ENCODE results near the gene MRPS25. TPM values are rescaled to one million over a fixed set of nuclear protein-coding genes. Genes with fewer than 3 reads are reported as not detected.

The MRPS25 gene
- total and polyA plus RNA-seq, 2 experiments from 2014 or later, result 30.9 to 59.9 TPM

GRCh38 chr3:15064299-15064834 lies 748 bp downstream of the MRPS25 start:
- Histone ChIP-seq H3K27me3 (no peaks in the 10 kb centered on the region), H3K79me2 (peaks cover 36% of the 10 kb centered on the region), H2AFZ (peak overlapping the region; percentile 87), H4K20me1 (ENCODE audit: insufficient read depth, poor library complexity, severe bottlenecking) (no peaks in the 10 kb centered on the region), H3K4me3 (peak overlapping the region; percentile 82), H3K9me2 (replicated peaks; ENCODE audit: insufficient read depth) (no peaks in the 10 kb centered on the region), H3K27ac (peak overlapping the region; percentile 88), H3K9me3 (ENCODE audit: low read depth) (no peaks in the 10 kb centered on the region), H3K36me3 (replicated peaks; ENCODE audit: insufficient read depth, low read depth) (no peaks in the 10 kb centered on the region), H3K4me2 (peak overlapping the region; percentile 100), H3K4me1 (ENCODE audit: insufficient read depth) (peaks cover 12% of the 10 kb centered on the region)
- WGBS (ENCODE audit: low lambda C conversion rate, missing lambda C conversion rate), result 4% methylated on average over 25 of the region's 25 CpGs
- TF ChIP-seq, protein P1, sequence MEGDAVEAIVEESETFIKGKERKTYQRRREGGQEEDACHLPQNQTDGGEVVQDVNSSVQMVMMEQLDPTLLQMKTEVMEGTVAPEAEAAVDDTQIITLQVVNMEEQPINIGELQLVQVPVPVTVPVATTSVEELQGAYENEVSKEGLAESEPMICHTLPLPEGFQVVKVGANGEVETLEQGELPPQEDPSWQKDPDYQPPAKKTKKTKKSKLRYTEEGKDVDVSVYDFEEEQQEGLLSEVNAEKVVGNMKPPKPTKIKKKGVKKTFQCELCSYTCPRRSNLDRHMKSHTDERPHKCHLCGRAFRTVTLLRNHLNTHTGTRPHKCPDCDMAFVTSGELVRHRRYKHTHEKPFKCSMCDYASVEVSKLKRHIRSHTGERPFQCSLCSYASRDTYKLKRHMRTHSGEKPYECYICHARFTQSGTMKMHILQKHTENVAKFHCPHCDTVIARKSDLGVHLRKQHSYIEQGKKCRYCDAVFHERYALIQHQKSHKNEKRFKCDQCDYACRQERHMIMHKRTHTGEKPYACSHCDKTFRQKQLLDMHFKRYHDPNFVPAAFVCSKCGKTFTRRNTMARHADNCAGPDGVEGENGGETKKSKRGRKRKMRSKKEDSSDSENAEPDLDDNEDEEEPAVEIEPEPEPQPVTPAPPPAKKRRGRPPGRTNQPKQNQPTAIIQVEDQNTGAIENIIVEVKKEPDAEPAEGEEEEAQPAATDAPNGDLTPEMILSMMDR (IDR thresholded peaks at IDR 0.05; ENCODE audit: poor library complexity), result no peak
- TF ChIP-seq EZH2 (IDR thresholded peaks at IDR 0.05; ENCODE audit: borderline replicate concordance), result no peak
- TF ChIP-seq EZH2phosphoT487 (IDR thresholded peaks at IDR 0.05; ENCODE audit: low read depth, severe bottlenecking, unreplicated experiment), result no peak
- DNase-seq (ENCODE audit: low spot score), result peak; percentile 28

GRCh38 chr3:15063656-15064286 lies 1.3 kb downstream of the MRPS25 start:
- no peaks in the 10 kb centered on the region for H3K9me2 ChIP-seq (replicated peaks; ENCODE audit: insufficient read depth)
- peak overlapping the region; percentile 87 for H2AFZ ChIP-seq
- peaks cover 41% of the 10 kb centered on the region for H3K79me2 ChIP-seq
- no peaks in the 10 kb centered on the region for H3K9me3 ChIP-seq (ENCODE audit: low read depth)
- 83% methylated on average over 12 of the region's 13 CpGs for WGBS (ENCODE audit: low lambda C conversion rate, missing lambda C conversion rate)
- no peaks in the 10 kb centered on the region for H3K27me3 ChIP-seq
- H3K4me2 ChIP-seq, result peak overlapping the region; percentile 100
- no peak for DNase-seq (ENCODE audit: low spot score)
- H4K20me1 ChIP-seq (ENCODE audit: insufficient read depth, poor library complexity, severe bottlenecking), result no peaks in the 10 kb centered on the region
- TF ChIP-seq EZH2 (IDR thresholded peaks at IDR 0.05; ENCODE audit: borderline replicate concordance), result no peak
- peak overlapping the region; percentile 22 for H3K27ac ChIP-seq
- no peaks in the 10 kb centered on the region for H3K36me3 ChIP-seq (replicated peaks; ENCODE audit: insufficient read depth, low read depth)
- H3K4me3 ChIP-seq, result peak overlapping the region; percentile 82
- peaks cover 12% of the 10 kb centered on the region for H3K4me1 ChIP-seq (ENCODE audit: insufficient read depth)

DNA sequence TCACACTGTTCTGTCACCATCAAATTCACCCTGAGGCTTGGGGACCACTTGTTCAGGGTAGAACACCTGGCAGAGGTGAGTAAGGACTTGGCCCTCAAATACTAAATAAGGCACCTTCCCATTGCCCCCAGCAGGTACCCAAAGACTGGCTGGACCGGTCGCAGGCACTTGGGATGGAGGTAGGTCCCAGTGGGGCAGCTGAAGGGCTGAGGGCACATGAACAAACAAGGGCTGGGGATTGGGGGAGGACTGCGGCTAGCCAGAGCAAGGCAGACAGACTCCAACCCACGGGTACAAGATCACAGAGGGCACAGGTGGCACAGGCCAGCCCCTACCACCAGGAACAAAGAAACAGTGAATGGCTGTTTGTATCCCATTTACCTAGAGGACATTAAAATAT lies 1.9 kb downstream of the MRPS25 start:
- no peaks in the 10 kb centered on the region for H3K9me2 ChIP-seq (replicated peaks; ENCODE audit: insufficient read depth)

DNA sequence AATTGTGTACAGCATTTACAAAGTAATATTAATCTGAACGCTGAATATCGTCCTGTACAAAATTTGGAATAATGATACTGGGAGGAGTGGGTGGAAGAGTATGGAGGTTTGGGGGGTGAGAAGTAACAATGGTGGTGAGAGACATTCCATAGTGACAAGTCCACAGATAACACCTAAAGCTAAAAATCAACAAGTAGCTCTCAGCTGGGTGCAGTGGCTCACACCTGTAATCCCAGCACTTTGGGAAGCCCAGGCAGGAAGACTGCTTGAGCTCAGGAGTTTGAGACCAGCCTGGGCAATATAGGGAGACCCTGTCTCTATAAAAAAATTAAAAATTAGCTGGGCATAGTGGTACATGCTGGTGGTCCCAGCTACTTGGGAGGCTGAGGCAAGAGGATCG lies 5.1 kb downstream of the MRPS25 start:
- TF ChIP-seq EZH2phosphoT487 (IDR thresholded peaks at IDR 0.05; ENCODE audit: low read depth, severe bottlenecking, unreplicated experiment), result no peak
- no peak for TF ChIP-seq EZH2 (IDR thresholded peaks at IDR 0.05; ENCODE audit: borderline replicate concordance)
- TF ChIP-seq, protein P1 (IDR thresholded peaks at IDR 0.05; ENCODE audit: poor library complexity), result no peak
- H3K4me2 ChIP-seq, result no peak overlapping the region
- no peak overlapping the region for H3K4me3 ChIP-seq
- no peak for DNase-seq (ENCODE audit: low spot score)
- no peaks in the 10 kb centered on the region for H3K9me2 ChIP-seq (replicated peaks; ENCODE audit: insufficient read depth)
- H3K36me3 ChIP-seq (replicated peaks; ENCODE audit: insufficient read depth, low read depth), result no peaks in the 10 kb centered on the region
- peaks cover 69% of the 10 kb centered on the region for H3K79me2 ChIP-seq
- H4K20me1 ChIP-seq (ENCODE audit: insufficient read depth, poor library complexity, severe bottlenecking), result no peaks in the 10 kb centered on the region
- no peaks in the 10 kb centered on the region for H3K9me3 ChIP-seq (ENCODE audit: low read depth)
- WGBS (ENCODE audit: low lambda C conversion rate, missing lambda C conversion rate), result 98% methylated on average over 3 of the region's 3 CpGs
- no peak overlapping the region for H2AFZ ChIP-seq
- no peaks in the 10 kb centered on the region for H3K27me3 ChIP-seq
- H3K4me1 ChIP-seq (ENCODE audit: insufficient read depth), result peaks cover 12% of the 10 kb centered on the region
- no peak overlapping the region for H3K27ac ChIP-seq

More for the DNA sequence above, 1.9 kb downstream of the MRPS25 start:
- Histone ChIP-seq H3K36me3 (replicated peaks; ENCODE audit: insufficient read depth, low read depth) (no peaks in the 10 kb centered on the region), H3K4me2 (peak overlapping the region; percentile 100), H3K27ac (peak overlapping the region; percentile 22), H4K20me1 (ENCODE audit: insufficient read depth, poor library complexity, severe bottlenecking) (no peaks in the 10 kb centered on the region), H3K9me3 (ENCODE audit: low read depth) (no peaks in the 10 kb centered on the region), H3K4me1 (ENCODE audit: insufficient read depth) (peaks cover 12% of the 10 kb centered on the region), H3K27me3 (no peaks in the 10 kb centered on the region), H2AFZ (no peak overlapping the region), H3K79me2 (peaks cover 46% of the 10 kb centered on the region), H3K4me3 (no peak overlapping the region)
- TF ChIP-seq EZH2phosphoT487 (IDR thresholded peaks at IDR 0.05; ENCODE audit: low read depth, severe bottlenecking, unreplicated experiment) (no peak), EZH2 (IDR thresholded peaks at IDR 0.05; ENCODE audit: borderline replicate concordance) (no peak)
- TF ChIP-seq, protein P1 (IDR thresholded peaks at IDR 0.05; ENCODE audit: poor library complexity), result no peak
- DNase-seq (ENCODE audit: low spot score), result no peak
- WGBS (ENCODE audit: low lambda C conversion rate, missing lambda C conversion rate), result 80% methylated on average over 4 of the region's 4 CpGs
